Limb (tissue), 2 donors: ENCODE data around the gene RSAD2.

Experiments used
- DNase-seq, 2 donors: peaks; one replicate each; pipeline ENCODE4 v3.0.0-alpha.2; 2016; ENCODE audit errors: extremely low spot score in 2 of 2

RSAD2 gene

GRCh38 chr2:6905668-6906067, 28.1 kb downstream of the RSAD2 start:
- no peak for DNase-seq

- DNase-seq, result no peak
Observed at GRCh38 chr2:6906165-6906741, 28.7 kb downstream of the RSAD2 start.

- no peak for DNase-seq
Observed at GRCh38 chr2:6908291-6908690, 30.7 kb downstream of the RSAD2 start.

GRCh38 chr2:6909431-6910385, 32.1 kb downstream of the RSAD2 start:
- DNase-seq, result no peak

GRCh38 chr2:6911721-6912120, 34.1 kb downstream of the RSAD2 start:
- no peak for DNase-seq

- DNase-seq, result no peak
Observed at GRCh38 chr2:6913415-6914157, 36.0 kb downstream of the RSAD2 start.

- no peak for DNase-seq
Observed at GRCh38 chr2:6914828-6915227, 37.3 kb downstream of the RSAD2 start.

- DNase-seq, result no peak
Observed at GRCh38 chr2:6915399-6915798, 37.8 kb downstream of the RSAD2 start.

GRCh38 chr2:6916224-6916623, 38.6 kb downstream of the RSAD2 start:
- DNase-seq, result no peak

GRCh38 chr2:6916736-6917070, 39.1 kb downstream of the RSAD2 start:
- no peak for DNase-seq

- DNase-seq, result peak; percentile 62 to 89
Observed at GRCh38 chr2:6917071-6917760, 39.6 kb downstream of the RSAD2 start, which contains the start of gene RNF144A. Gene RNF144A (plus strand): TSS chr2:6917412. CDS start chr2:6996927, 79,515 bp downstream.

GRCh38 chr2:6917761-6918421, 40.3 kb downstream of the RSAD2 start:
- peak in 1 of 2 donors; percentile 59 for DNase-seq

GRCh38 chr2:6919901-6920742, 42.5 kb downstream of the RSAD2 start:
- no peak for DNase-seq

- no peak for DNase-seq
Observed at GRCh38 chr2:6920743-6921064, 43.1 kb downstream of the RSAD2 start.

- DNase-seq, result no peak
Observed at GRCh38 chr2:6921321-6921922, 43.8 kb downstream of the RSAD2 start.

GRCh38 chr2:6922201-6922656, 44.7 kb downstream of the RSAD2 start:
- DNase-seq, result no peak

- no peak for DNase-seq
Observed at GRCh38 chr2:6923319-6923718, 45.7 kb downstream of the RSAD2 start.

GRCh38 chr2:6924101-6924923, 46.7 kb downstream of the RSAD2 start:
- no peak for DNase-seq

- DNase-seq, result no peak
Observed at GRCh38 chr2:6924924-6925409, 47.4 kb downstream of the RSAD2 start.
